ENCODE data around the gene CLDN19.

CLDN19 gene

DNA sequence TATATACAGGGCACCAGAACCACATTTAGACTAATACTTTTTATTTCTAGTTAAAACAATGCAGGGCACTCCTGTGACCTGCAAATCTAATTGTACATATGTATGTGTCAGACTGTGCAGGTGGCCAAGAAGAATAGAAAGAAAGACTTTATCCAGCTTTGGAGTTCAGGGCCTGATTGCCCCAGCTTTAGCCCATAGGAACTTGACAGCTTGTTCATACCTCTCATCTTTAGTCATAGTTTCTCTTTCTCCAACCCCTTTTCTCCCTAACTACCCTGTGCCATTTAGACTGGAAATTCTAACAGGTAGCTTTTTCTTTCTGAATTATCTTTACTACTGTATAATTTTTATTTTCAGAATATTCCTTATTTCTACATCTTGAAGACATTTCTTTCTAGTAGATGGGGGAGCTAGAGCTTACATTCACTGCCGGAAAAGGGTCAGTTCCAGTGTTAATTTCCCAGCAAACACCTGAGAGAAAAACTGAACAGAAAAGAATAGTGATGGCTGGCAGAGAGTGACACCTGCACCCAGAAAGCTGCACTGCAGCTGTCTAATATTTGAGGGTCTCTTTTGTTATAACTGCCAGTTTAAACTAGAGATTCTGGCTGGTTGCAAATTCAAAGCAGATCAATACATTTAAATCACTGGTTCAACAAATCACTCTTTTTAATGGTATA lies 49.4 kb downstream of the CLDN19 start:
- TF ChIP-seq, protein P1, sequence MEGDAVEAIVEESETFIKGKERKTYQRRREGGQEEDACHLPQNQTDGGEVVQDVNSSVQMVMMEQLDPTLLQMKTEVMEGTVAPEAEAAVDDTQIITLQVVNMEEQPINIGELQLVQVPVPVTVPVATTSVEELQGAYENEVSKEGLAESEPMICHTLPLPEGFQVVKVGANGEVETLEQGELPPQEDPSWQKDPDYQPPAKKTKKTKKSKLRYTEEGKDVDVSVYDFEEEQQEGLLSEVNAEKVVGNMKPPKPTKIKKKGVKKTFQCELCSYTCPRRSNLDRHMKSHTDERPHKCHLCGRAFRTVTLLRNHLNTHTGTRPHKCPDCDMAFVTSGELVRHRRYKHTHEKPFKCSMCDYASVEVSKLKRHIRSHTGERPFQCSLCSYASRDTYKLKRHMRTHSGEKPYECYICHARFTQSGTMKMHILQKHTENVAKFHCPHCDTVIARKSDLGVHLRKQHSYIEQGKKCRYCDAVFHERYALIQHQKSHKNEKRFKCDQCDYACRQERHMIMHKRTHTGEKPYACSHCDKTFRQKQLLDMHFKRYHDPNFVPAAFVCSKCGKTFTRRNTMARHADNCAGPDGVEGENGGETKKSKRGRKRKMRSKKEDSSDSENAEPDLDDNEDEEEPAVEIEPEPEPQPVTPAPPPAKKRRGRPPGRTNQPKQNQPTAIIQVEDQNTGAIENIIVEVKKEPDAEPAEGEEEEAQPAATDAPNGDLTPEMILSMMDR (IDR thresholded peaks at IDR 0.05; ENCODE audit: insufficient read depth, low read depth, low read length, missing control alignments): peak; percentile 31
- DNase-seq (ENCODE audit: low read depth): peak; percentile 35
- peak overlapping the region; percentile 24 for H3K4me3 ChIP-seq (ENCODE audit: low read depth, low read length)

DNA sequence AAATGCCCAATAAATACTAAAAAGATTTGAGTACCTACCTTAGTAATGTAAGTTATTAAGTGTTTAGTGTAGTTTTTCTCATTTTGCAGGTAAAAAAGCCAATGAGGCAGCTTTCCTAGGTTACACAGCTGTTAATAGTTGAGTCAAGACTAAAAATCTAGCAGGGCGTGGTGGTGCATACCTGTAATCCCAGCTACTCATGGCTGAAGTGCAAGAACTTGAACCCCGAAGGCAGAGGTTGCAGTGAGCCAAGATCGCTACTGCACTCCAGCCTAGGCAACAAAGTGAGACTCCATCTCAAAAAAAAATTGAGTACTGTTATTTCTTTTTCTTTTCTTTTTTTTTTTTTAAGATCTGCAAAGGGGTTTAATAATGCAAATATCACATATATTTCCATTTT lies 50.1 kb downstream of the CLDN19 start:
- H3K4me3 ChIP-seq (ENCODE audit: low read depth, low read length): no peak overlapping the region
- no peak for DNase-seq (ENCODE audit: low read depth)
- TF ChIP-seq, protein P1 (IDR thresholded peaks at IDR 0.05; ENCODE audit: insufficient read depth, low read depth, low read length, missing control alignments): no peak

DNA sequence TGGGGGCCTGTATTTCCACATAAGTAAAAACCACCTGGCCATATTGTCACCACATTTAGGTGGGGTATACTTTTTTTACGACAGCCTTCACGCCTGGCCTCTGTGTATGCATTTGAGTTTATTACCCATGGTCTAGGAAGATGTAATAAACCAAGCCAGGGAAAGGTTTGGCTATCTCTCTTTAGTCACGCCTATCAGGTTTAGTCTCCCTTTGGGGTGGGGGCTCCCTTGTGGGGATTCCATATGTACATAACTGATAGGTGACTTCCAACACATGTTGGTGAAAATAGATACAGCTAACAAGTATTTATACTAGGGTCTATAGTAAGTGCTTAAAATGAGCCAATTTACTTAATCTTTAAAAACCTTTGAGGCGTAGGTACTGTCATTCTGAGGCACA lies 53.6 kb downstream of the CLDN19 start:
- TF ChIP-seq, protein P1 (IDR thresholded peaks at IDR 0.05; ENCODE audit: insufficient read depth, low read depth, low read length, missing control alignments): no peak
- H3K4me3 ChIP-seq (ENCODE audit: low read depth, low read length): peak overlapping the region; percentile 86
- no peak for DNase-seq (ENCODE audit: low read depth)

DNA sequence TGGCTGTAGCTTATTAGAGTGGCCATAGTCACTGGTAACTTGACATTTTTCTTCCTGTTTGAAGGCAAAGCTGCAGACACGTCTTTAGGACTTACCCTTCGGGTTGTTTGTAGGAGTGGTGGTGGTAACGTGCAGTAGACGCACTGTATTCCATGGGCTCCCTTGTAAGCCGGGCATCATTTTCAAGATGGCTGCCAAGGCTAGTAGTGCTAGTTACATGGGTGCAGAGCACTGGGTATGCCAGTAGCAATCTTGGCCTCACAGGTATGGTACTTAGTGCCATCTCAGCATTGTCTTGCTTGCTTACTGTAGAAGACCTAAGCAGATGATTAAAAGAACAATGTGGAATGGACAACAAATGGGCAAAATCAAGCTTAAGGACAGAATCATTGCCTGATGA lies 55.9 kb downstream of the CLDN19 start:
- H3K4me3 ChIP-seq (ENCODE audit: low read depth, low read length): peak overlapping the region; percentile 86
- peak; percentile 36 for DNase-seq (ENCODE audit: low read depth)
- TF ChIP-seq, protein P1 (IDR thresholded peaks at IDR 0.05; ENCODE audit: insufficient read depth, low read depth, low read length, missing control alignments): no peak

Measured in GM12865 (cell line).